Sigmoid colon (tissue), 7 donors: ENCODE results near the gene GAB2. TPM values are rescaled to one million over a fixed set of nuclear protein-coding genes. Genes with fewer than 3 reads are reported as not detected.

Source experiments
- DNase-seq: peaks from one replicate; pipeline ENCODE4 v3.0.0-alpha.2; 2019
- H3K27ac ChIP-seq, 4 donors: fragments of 200-600 bp; sonication (generic); one replicate each; pipeline ENCODE4 v1.5.1; 2016 to 2019; ENCODE audit warnings: mild to moderate bottlenecking in 1 of 4
- H3K27me3 ChIP-seq, 3 donors: fragments of 200-600 bp; sonication (generic); one replicate each; pipeline ENCODE4 v1.5.1; 2019; ENCODE audit warnings: mild to moderate bottlenecking in 1 of 3
- H3K36me3 ChIP-seq, 4 donors: fragments of 200-600 bp; sonication (generic); one replicate each; pipeline ENCODE4 v1.5.1; 2016 to 2019
- H3K4me1 ChIP-seq, 4 donors: fragments of 200-600 bp; sonication (generic); one replicate each; pipeline ENCODE4 v1.5.1; 2017 to 2019
- H3K4me3 ChIP-seq, 4 donors: fragments of 200-600 bp; sonication (generic); one replicate each; pipeline ENCODE4 v1.5.1; 2017 to 2019; ENCODE audit warnings: mild to moderate bottlenecking in 2 of 4, moderate library complexity in 1 of 4
- H3K9me3 ChIP-seq, 4 donors: fragments of 200-600 bp in 3 of 4; sonication (generic) in 3 of 4; one replicate each; pipeline versions ENCODE4 v1.5.1 to v1.6.1; 2013 to 2019
- CTCF ChIP-seq, 4 experiments: fragments of 450-650 bp in 3 of 4; fragments of 200-600 bp in 1 of 4; IDR thresholded peaks; one replicate each; pipeline ENCODE4 v1.5.1; 2016 to 2019; ENCODE audit warnings: antibody characterized with exemption in 4 of 4, mild to moderate bottlenecking in 3 of 4, moderate library complexity in 2 of 4
- EP300 ChIP-seq, 4 donors: sonication (generic); formaldehyde crosslinking; IDR thresholded peaks; one replicate each; pipeline ENCODE4 v1.6.1; 2017; ENCODE audit warnings: antibody characterized with exemption in 4 of 4
- POLR2A ChIP-seq, 2 donors: fragments of 450-650 bp; IDR thresholded peaks; one replicate each; pipeline ENCODE4 v1.6.1; 2016; ENCODE audit warnings: antibody characterized with exemption in 2 of 2, mild to moderate bottlenecking in 2 of 2, moderate library complexity in 2 of 2
- POLR2AphosphoS5 ChIP-seq, 4 donors: sonication (generic); formaldehyde crosslinking; IDR thresholded peaks; one replicate each; pipeline ENCODE4 v1.6.1; 2017; ENCODE audit warnings: antibody characterized with exemption in 4 of 4
- WGBS, 2 donors: extraction: QIAGEN DNeasy Blood & Tissue Kit; methylation state at CpG; one replicate each; pipeline ENCODE4 v1.1.7; 2013; 5-methylcytosine and 5-hydroxymethylcytosine counted together
- intact Hi-C: fragments of 100-400 bp; cut with DNase I; formaldehyde crosslinking; loops from one replicate; pipeline ENCODE4 v1.15.1; 2023
- polyA plus RNA-seq, 3 donors: library from polyadenylated mRNA; stranded (reverse); fragments of 200-250 nt; gene quantifications; one replicate each; pipeline ENCODE4 v1.2.3, GENCODE V29; 2013
- total RNA-seq, 4 donors: library from RNA; depleted of rRNA; stranded (reverse); fragments of >200 nt; gene quantifications; one replicate each; pipeline ENCODE4 v1.1.0, GENCODE V29; 2016
- donor health status: healthy with polysubstance abuse.
- donor health status: Bipolar disorder and iron deficiency.
- donor health status: healthy.

The GAB2 gene
- total and polyA plus RNA-seq, 7 donors: 10.8 to 23.5 (median 13.6) TPM

GRCh38 chr11:78207532-78208256 is 209.9 kb downstream of the GAB2 start:
- no peaks in the 10 kb centered on the region for H3K9me3 ChIP-seq
- no peak overlapping the region for H3K27ac ChIP-seq
- peak; percentile 22 for DNase-seq
- no peaks in the 10 kb centered on the region for H3K27me3 ChIP-seq
- 91 to 92% methylated on average over 11 of the region's 11 CpGs for WGBS, 2 donors
- H3K36me3 ChIP-seq: peaks cover 0 to 63% (median 28%) of the 10 kb centered on the region in 4 donors
- H3K4me3 ChIP-seq: no peak overlapping the region
- TF ChIP-seq POLR2A (IDR thresholded peaks at IDR 0.05) (no peak), CTCF (IDR thresholded peaks at IDR 0.05) (no peak), POLR2AphosphoS5 (IDR thresholded peaks at IDR 0.05) (no peak), EP300 (IDR thresholded peaks at IDR 0.05) (no peak)
- intact Hi-C loops: no loop called here
- H3K4me1 ChIP-seq: no peaks in the 10 kb centered on the region

GRCh38 chr11:78205691-78206090 is 211.9 kb downstream of the GAB2 start:
- no peaks in the 10 kb centered on the region for H3K27me3 ChIP-seq
- no peaks in the 10 kb centered on the region for H3K4me1 ChIP-seq
- 95 to 97% methylated on average over 7 of the region's 7 CpGs for WGBS, 2 donors
- H3K4me3 ChIP-seq: no peak overlapping the region
- H3K36me3 ChIP-seq: peaks cover 0 to 69% (median 28%) of the 10 kb centered on the region in 4 donors
- intact Hi-C loops: no loop called here
- no peak for DNase-seq
- no peak for TF ChIP-seq CTCF (IDR thresholded peaks at IDR 0.05)
- no peak for TF ChIP-seq EP300 (IDR thresholded peaks at IDR 0.05)
- TF ChIP-seq POLR2AphosphoS5 (IDR thresholded peaks at IDR 0.05): no peak
- TF ChIP-seq POLR2A (IDR thresholded peaks at IDR 0.05): no peak
- H3K9me3 ChIP-seq: no peaks in the 10 kb centered on the region
- H3K27ac ChIP-seq: no peak overlapping the region

- Histone ChIP-seq H3K36me3 (peaks cover 0 to 69% (median 27%) of the 10 kb centered on the region in 4 donors), H3K9me3 (no peaks in the 10 kb centered on the region), H3K27me3 (no peaks in the 10 kb centered on the region), H3K4me1 (no peaks in the 10 kb centered on the region), H3K27ac (no peak overlapping the region), H3K4me3 (no peak overlapping the region)
- intact Hi-C loops: no loop called here
- DNase-seq: peak; percentile 42
- 95 to 96% methylated on average over 4 of the region's 4 CpGs for WGBS, 2 donors
- no peak for TF ChIP-seq POLR2AphosphoS5 (IDR thresholded peaks at IDR 0.05)
- no peak for TF ChIP-seq CTCF (IDR thresholded peaks at IDR 0.05)
- TF ChIP-seq POLR2A (IDR thresholded peaks at IDR 0.05): no peak
- no peak for TF ChIP-seq EP300 (IDR thresholded peaks at IDR 0.05)
Measured at GRCh38 chr11:78205256-78205655, 212.4 kb downstream of the GAB2 start.

GRCh38 chr11:78203184-78203583 is 214.4 kb downstream of the GAB2 start:
- intact Hi-C loops: no loop called here
- H3K4me1 ChIP-seq: no peaks in the 10 kb centered on the region
- 63 to 84% methylated on average over 10 of the region's 10 CpGs for WGBS, 2 donors
- H3K4me3 ChIP-seq: no peak overlapping the region
- H3K36me3 ChIP-seq: peaks cover 0 to 68% (median 20%) of the 10 kb centered on the region in 4 donors
- H3K27me3 ChIP-seq: no peaks in the 10 kb centered on the region
- peak; percentile 32 for DNase-seq
- H3K9me3 ChIP-seq: no peaks in the 10 kb centered on the region
- H3K27ac ChIP-seq: no peak overlapping the region
- TF ChIP-seq EP300 (IDR thresholded peaks at IDR 0.05) (no peak), CTCF (IDR thresholded peaks at IDR 0.05) (no peak), POLR2AphosphoS5 (IDR thresholded peaks at IDR 0.05) (no peak), POLR2A (IDR thresholded peaks at IDR 0.05) (no peak)
